Gastrocnemius medialis (tissue), 4 donors: Measurements from ENCODE around the gene PIK3C3.

Experiments
- POLR2A ChIP-seq, 2 donors: fragments of 450-650 bp; IDR thresholded peaks; one replicate each; pipeline ENCODE4 v1.6.1; 2017; ENCODE audit warnings: antibody characterized with exemption in 2 of 2, mild to moderate bottlenecking in 2 of 2, moderate library complexity in 2 of 2
- TF ChIP-seq, protein P1 (sequence below), 5 experiments: fragments of 450-650 bp in 3 of 5; fragments of 200-600 bp in 2 of 5; sonication (generic) in 2 of 5; IDR thresholded peaks in 4 of 5; conservative IDR thresholded peaks in 1 of 5; 1 replicate in 4 of 5; 2 replicates in 1 of 5; pipeline ENCODE4 v1.5.1; 2016 to 2019; ENCODE audit warnings: antibody characterized with exemption in 5 of 5, mild to moderate bottlenecking in 3 of 5, moderate library complexity in 3 of 5

DNA sequence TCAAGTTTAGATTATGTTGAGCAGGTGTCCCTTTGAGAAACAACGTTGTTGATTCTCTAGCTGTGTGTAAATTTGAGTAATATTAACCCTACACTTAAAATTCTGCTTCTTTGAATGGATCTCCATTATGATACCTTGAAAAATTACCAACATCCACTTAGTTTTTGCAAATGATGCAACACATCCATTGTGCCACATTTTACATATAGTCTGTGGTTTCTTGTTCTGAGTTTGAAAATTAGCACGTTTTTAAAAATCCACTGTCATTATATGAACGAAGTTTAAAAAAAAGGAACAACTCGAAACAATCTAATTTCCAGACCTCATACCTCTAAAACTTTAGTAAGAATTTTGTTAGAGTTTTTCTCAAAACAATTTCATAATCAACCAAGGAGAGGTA is 37.7 kb downstream of the PIK3C3 start:
- TF ChIP-seq, protein P1, sequence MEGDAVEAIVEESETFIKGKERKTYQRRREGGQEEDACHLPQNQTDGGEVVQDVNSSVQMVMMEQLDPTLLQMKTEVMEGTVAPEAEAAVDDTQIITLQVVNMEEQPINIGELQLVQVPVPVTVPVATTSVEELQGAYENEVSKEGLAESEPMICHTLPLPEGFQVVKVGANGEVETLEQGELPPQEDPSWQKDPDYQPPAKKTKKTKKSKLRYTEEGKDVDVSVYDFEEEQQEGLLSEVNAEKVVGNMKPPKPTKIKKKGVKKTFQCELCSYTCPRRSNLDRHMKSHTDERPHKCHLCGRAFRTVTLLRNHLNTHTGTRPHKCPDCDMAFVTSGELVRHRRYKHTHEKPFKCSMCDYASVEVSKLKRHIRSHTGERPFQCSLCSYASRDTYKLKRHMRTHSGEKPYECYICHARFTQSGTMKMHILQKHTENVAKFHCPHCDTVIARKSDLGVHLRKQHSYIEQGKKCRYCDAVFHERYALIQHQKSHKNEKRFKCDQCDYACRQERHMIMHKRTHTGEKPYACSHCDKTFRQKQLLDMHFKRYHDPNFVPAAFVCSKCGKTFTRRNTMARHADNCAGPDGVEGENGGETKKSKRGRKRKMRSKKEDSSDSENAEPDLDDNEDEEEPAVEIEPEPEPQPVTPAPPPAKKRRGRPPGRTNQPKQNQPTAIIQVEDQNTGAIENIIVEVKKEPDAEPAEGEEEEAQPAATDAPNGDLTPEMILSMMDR (IDR thresholded peaks at IDR 0.05 in 4 of 5, conservative IDR thresholded peaks at IDR 0.05 in 1 of 5) = no peak
- TF ChIP-seq POLR2A (IDR thresholded peaks at IDR 0.05) = no peak
